SK-MEL-5 (cell line): ENCODE data around the gene NKAPD1. TPM values are rescaled to one million over a fixed set of nuclear protein-coding genes. Genes with fewer than 3 reads are reported as not detected.
"Not testable (repeated sequence)": the region's sequence is repeated elsewhere in the genome, so short reads cannot be mapped to it uniquely, and the experiment has no call there.

Experiments used
- DNase-seq: peaks from one replicate; pipeline ENCODE4 v3.0.0-alpha.2; 2016; ENCODE audit warnings: low read depth, low spot score
- in situ Hi-C: cut with HindIII; loops from 2 replicates; pipeline ENCODE4 v1.10.0; 2016; ENCODE audit warnings: low sequenced_read_pairs, high pct_unique_total_duplicates, low pct_unique_long_range_greater_than_20kb
- total RNA-seq: library from RNA; depleted of rRNA; stranded (reverse); fragments of >200 nt; shearing (Covaris generic); gene quantifications from 2 replicates; pipeline ENCODE4 v1.2.3, GENCODE V29; 2014

Gene NKAPD1
- total RNA-seq, 1 experiment from 2014 or later: 24.1 TPM

GRCh38 chr11:112062923-112063322 lies 11.2 kb upstream of the NKAPD1 start:
- no peak for DNase-seq
- in situ Hi-C loops: no loop called here

GRCh38 chr11:112082729-112083128 lies 8.6 kb downstream of the NKAPD1 start:
- peak; percentile 78 for DNase-seq
- in situ Hi-C loops: no loop called here

- in situ Hi-C loops: no loop called here
- peak; percentile 25 for DNase-seq
Measured at GRCh38 chr11:112085822-112086421, 11.8 kb downstream of the NKAPD1 start.

GRCh38 chr11:112086422-112087191 lies 12.5 kb downstream of the NKAPD1 start, which contains the start of the genes SDHD and TIMM8B:
Gene SDHD, plus strand, starts transcription at chr11:112086873. Its CDS starts 35 bp downstream, at chr11:112086908.
Gene TIMM8B, minus strand, starts transcription at chr11:112086756. Its CDS starts 33 bp downstream, at chr11:112086723.
- in situ Hi-C loops: no loop called here
- DNase-seq: peak; percentile 96

GRCh38 chr11:112087212-112087611 lies 13.1 kb downstream of the NKAPD1 start:
- DNase-seq: no peak
- in situ Hi-C loops: no loop called here

GRCh38 chr11:112095302-112095701 lies 21.2 kb downstream of the NKAPD1 start:
- DNase-seq, in situ Hi-C loops: not testable (repeated sequence)

GRCh38 chr11:112096194-112096593 lies 22.1 kb downstream of the NKAPD1 start:
- no peak for DNase-seq
- in situ Hi-C loops: no loop called here

- in situ Hi-C loops: no loop called here
- no peak for DNase-seq
Measured at GRCh38 chr11:112097734-112098528, 23.8 kb downstream of the NKAPD1 start.

GRCh38 chr11:112100462-112100861 lies 26.4 kb downstream of the NKAPD1 start:
- DNase-seq: no peak
- in situ Hi-C loops: no loop called here

GRCh38 chr11:112103446-112103845 lies 29.3 kb downstream of the NKAPD1 start:
- in situ Hi-C loops: no loop called here

GRCh38 chr11:112106070-112106469 lies 32.0 kb downstream of the NKAPD1 start:
- DNase-seq: no peak
- in situ Hi-C loops: no loop called here

More at GRCh38 chr11:112103446-112103845, 29.3 kb downstream of the NKAPD1 start:
- DNase-seq: no peak

- in situ Hi-C loops: no loop called here
- DNase-seq: peak; percentile 72
Measured at GRCh38 chr11:112113539-112114457, 39.7 kb downstream of the NKAPD1 start.

- in situ Hi-C loops: no loop called here
- no peak for DNase-seq
Measured at GRCh38 chr11:112114460-112114859, 40.4 kb downstream of the NKAPD1 start.

GRCh38 chr11:112115386-112115785 lies 41.3 kb downstream of the NKAPD1 start:
- DNase-seq: no peak
- in situ Hi-C loops: no loop called here

- in situ Hi-C loops: no loop called here
- DNase-seq: no peak
Measured at GRCh38 chr11:112118176-112118575, 44.1 kb downstream of the NKAPD1 start.

- in situ Hi-C loops: no loop called here
- no peak for DNase-seq
Measured at GRCh38 chr11:112121981-112122615, 48.0 kb downstream of the NKAPD1 start.

GRCh38 chr11:112123129-112123528 lies 49.0 kb downstream of the NKAPD1 start:
- DNase-seq: no peak
- in situ Hi-C loops: no loop called here
